ENCODE data around the gene KDM4C. TPM values are rescaled to one million over a fixed set of nuclear protein-coding genes. Genes with fewer than 3 reads are reported as not detected.

Gene KDM4C
- total and polyA plus RNA-seq, 2 of the 13 experiments (the other 11 are each of a cell fraction or from before 2014, with no cell fraction given): 19.4 to 23.6 TPM

- Histone ChIP-seq H3K36me3 (replicated peaks in 1 of 2; ENCODE audit: control insufficient read depth in 1 of 2, insufficient read depth in 2 of 2, low read length in 2 of 2) (no peaks in the 10 kb centered on the region), H3K27ac (ENCODE audit: extremely low read length, insufficient read depth, low read length) (no peak overlapping the region), H3K4me1 (ENCODE audit: insufficient read depth, low read length) (no peaks in the 10 kb centered on the region), H4K20me1 (ENCODE audit: insufficient read depth, low read length) (no peaks in the 10 kb centered on the region), H3K79me2 (ENCODE audit: insufficient read depth, low read length) (no peaks in the 10 kb centered on the region), H3K4me3 (replicated peaks in 1 of 3; ENCODE audit: insufficient read depth in 1 of 3, low read depth in 2 of 3, low read length in 3 of 3) (no peak overlapping the region), H3K4me2 (ENCODE audit: low read depth, low read length) (no peak overlapping the region), H3K9me3 (ENCODE audit: low read length) (no peaks in the 10 kb centered on the region), H2AFZ (ENCODE audit: low read length) (no peak overlapping the region), H3K27me3 (ENCODE audit: control insufficient read depth in 1 of 2, insufficient read depth in 2 of 2, low read length in 2 of 2) (peaks cover 0 to 5% of the 10 kb centered on the region in 2 experiments; a peak in 1 of 5 replicates), H3K9ac (ENCODE audit: insufficient read depth, low read depth, low read length) (no peak overlapping the region)
- BruUV-seq (replicated peaks): no TSS peak
- ChIA-PET POLR2A (no interaction called here), CTCF (ENCODE audit: low intra/inter-chr PET ratio, low total read pairs) (no interaction called here)
- in situ Hi-C loops (cut with HindIII; ENCODE audit: extremely low pct_ligation_motif_present, low pct_unique_long_range_greater_than_20kb) (no loop called here), intact Hi-C loops (cut with micrococcal nuclease; ENCODE audit: unreplicated experiment) (no loop called here)
- DNase-seq (ENCODE audit: low spot score) (no peak), FAIRE-seq (no peak), ATAC-seq (no peak)
- 40% methylated on average over 15 of the region's 15 CpGs for WGBS (ENCODE audit: low lambda C conversion rate)
- TF ChIP-seq JUND (CRISPR knock-in tag; IDR thresholded peaks at IDR 0.05) (no peak), NFE2L1 (CRISPR knock-in tag; IDR thresholded peaks at IDR 0.05; ENCODE audit: borderline replicate concordance) (no peak), ZNF101 (CRISPR knock-in tag; IDR thresholded peaks at IDR 0.05; ENCODE audit: borderline replicate concordance, low read depth) (no peak), RFX3 (CRISPR knock-in tag; IDR thresholded peaks at IDR 0.05) (no peak), MAFK (conservative IDR thresholded peaks at IDR 0.05 in 1 of 2, IDR thresholded peaks at IDR 0.05 in 1 of 2; ENCODE audit: low read length in 2 of 2) (no peak), TBX2 (CRISPR knock-in tag; IDR thresholded peaks at IDR 0.05; ENCODE audit: borderline replicate concordance) (no peak), DR1 (CRISPR knock-in tag; IDR thresholded peaks at IDR 0.05) (no peak), PBX3 (CRISPR knock-in tag; IDR thresholded peaks at IDR 0.05; ENCODE audit: borderline replicate concordance) (no peak), NFYB (CRISPR knock-in tag; IDR thresholded peaks at IDR 0.05) (no peak)
- TF ChIP-seq, protein P1, sequence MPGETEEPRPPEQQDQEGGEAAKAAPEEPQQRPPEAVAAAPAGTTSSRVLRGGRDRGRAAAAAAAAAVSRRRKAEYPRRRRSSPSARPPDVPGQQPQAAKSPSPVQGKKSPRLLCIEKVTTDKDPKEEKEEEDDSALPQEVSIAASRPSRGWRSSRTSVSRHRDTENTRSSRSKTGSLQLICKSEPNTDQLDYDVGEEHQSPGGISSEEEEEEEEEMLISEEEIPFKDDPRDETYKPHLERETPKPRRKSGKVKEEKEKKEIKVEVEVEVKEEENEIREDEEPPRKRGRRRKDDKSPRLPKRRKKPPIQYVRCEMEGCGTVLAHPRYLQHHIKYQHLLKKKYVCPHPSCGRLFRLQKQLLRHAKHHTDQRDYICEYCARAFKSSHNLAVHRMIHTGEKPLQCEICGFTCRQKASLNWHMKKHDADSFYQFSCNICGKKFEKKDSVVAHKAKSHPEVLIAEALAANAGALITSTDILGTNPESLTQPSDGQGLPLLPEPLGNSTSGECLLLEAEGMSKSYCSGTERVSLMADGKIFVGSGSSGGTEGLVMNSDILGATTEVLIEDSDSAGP (CRISPR knock-in tag; IDR thresholded peaks at IDR 0.05; ENCODE audit: borderline replicate concordance): no peak
- TF ChIP-seq, protein P2, sequence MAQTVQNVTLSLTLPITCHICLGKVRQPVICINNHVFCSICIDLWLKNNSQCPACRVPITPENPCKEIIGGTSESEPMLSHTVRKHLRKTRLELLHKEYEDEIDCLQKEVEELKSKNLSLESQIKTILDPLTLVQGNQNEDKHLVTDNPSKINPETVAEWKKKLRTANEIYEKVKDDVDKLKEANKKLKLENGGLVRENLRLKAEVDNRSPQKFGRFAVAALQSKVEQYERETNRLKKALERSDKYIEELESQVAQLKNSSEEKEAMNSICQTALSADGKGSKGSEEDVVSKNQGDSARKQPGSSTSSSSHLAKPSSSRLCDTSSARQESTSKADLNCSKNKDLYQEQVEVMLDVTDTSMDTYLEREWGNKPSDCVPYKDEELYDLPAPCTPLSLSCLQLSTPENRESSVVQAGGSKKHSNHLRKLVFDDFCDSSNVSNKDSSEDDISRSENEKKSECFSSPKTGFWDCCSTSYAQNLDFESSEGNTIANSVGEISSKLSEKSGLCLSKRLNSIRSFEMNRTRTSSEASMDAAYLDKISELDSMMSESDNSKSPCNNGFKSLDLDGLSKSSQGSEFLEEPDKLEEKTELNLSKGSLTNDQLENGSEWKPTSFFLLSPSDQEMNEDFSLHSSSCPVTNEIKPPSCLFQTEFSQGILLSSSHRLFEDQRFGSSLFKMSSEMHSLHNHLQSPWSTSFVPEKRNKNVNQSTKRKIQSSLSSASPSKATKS (CRISPR knock-in tag; IDR thresholded peaks at IDR 0.05): no peak
- TF ChIP-seq, protein P3, sequence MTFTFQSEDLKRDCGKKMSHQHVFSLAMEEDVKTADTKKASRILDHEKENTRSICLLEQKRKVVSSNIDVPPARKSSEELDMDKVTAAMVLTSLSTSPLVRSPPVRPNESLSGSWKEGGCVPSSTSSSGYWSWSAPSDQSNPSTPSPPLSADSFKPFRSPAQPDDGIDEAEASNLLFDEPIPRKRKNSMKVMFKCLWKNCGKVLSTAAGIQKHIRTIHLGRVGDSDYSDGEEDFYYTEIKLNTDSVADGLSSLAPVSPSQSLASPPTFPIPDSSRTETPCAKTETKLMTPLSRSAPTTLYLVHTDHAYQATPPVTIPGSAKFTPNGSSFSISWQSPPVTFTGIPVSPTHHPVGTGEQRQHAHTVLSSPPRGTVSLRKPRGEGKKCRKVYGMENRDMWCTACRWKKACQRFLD (CRISPR knock-in tag; IDR thresholded peaks at IDR 0.05; ENCODE audit: borderline replicate concordance): no peak
Measured at GRCh38 chr9:7209016-7209715, 451.4 kb downstream of the KDM4C start.
